HCT116 (cell line): ENCODE data around the gene NDUFAF7. TPM values are rescaled to one million over a fixed set of nuclear protein-coding genes. Genes with fewer than 3 reads are reported as not detected.

Experiments
- ATAC-seq: fragments of 200-7000 bp; cut with Tn5 transposase; 2 replicates; pipeline ENCODE4 v1.9.1; 2020; ENCODE audit warnings: mild to moderate bottlenecking, moderate library complexity
- Bru-seq: library from RNA; stranded (reverse); fragments of 400-500 nt; gene quantifications from one replicate; lab custom pipeline; 2021; lab: Mats Ljungman, UMichigan
- BruChase-seq, 2 experiments: library from RNA; stranded (reverse); fragments of 400-500 nt; gene quantifications; one replicate each; lab custom pipeline; 2021; lab: Mats Ljungman, UMichigan
- BruUV-seq: library from RNA; stranded (reverse); fragments of 400-500 nt; replicated peaks from 2 replicates; lab custom pipeline; 2021; lab: Mats Ljungman, UMichigan
- CTCF ChIA-PET: fragments of 300-600 bp; sonication (Branson Sonifier 250); formaldehyde crosslinking; loops from one replicate; lab custom pipeline; 2021; ENCODE audit warnings: antibody characterized with exemption; lab: Charles Lee
- POLR2A ChIA-PET: fragments of 300-600, 350-600 bp; sonication (Branson Sonifier 250); formaldehyde crosslinking; loops from one replicate; lab custom pipeline; 2021; ENCODE audit warnings: antibody characterized with exemption; lab: Charles Lee
- RAD21 ChIA-PET, 2 experiments: fragments of 300-600 bp; sonication (Branson Sonifier 250); formaldehyde crosslinking; loops; one replicate each; lab custom pipeline; 2023; ENCODE audit warnings: low total read pairs in 2 of 2; ENCODE audit not compliant: uncharacterized antibody in 2 of 2, unreplicated experiment in 2 of 2, low non-redundant PET in 1 of 2; lab: Charles Lee
- DNase-seq: peaks from one replicate; pipeline ENCODE4 v3.0.0-alpha.2; 2010; ENCODE audit warnings: low read depth, low spot score
- H2AFZ ChIP-seq: fragments of 200-600 bp; shearing (Covaris generic), sonication (generic); 2 replicates; pipeline ENCODE4 v1.6.1; 2017; ENCODE audit warnings: low read depth, mixed run types, mixed read lengths, antibody characterized with exemption, low read length; ENCODE audit not compliant: poor library complexity, severe bottlenecking
- H3K27ac ChIP-seq: 2 replicates; pipeline ENCODE4 v1.5.1; 2012; ENCODE audit warnings: low read depth, low read length
- H3K27me3 ChIP-seq: fragments of 200-600 bp; sonication (generic); 2 replicates; pipeline ENCODE4 v1.6.1; 2016; ENCODE audit warnings: mixed run types, low read length, mixed read lengths; ENCODE audit not compliant: insufficient read depth
- H3K36me3 ChIP-seq, 2 experiments: fragments of 200-500 bp in 1 of 2; fragments of 200-600 bp in 1 of 2; sonication (Bioruptor generic) in 1 of 2; sonication (generic) in 1 of 2; 2 replicates each; pipeline versions ENCODE4 v1.5.1 to v1.6.1; 2014 to 2016; ENCODE audit warnings: low read length in 2 of 2, inconsistent platforms in 1 of 2, mixed read lengths in 1 of 2, mixed run types in 1 of 2; ENCODE audit not compliant: insufficient read depth in 2 of 2, control insufficient read depth in 1 of 2
- H3K4me1 ChIP-seq, 2 experiments: fragments of 200-600 bp in 1 of 2; sonication (generic) in 1 of 2; 2 replicates each; pipeline versions ENCODE4 v1.5.1 to v1.6.1; 2012 to 2017; ENCODE audit warnings: low read length in 2 of 2, inconsistent platforms in 1 of 2, mild to moderate bottlenecking in 1 of 2, mixed read lengths in 1 of 2, mixed run types in 1 of 2, moderate library complexity in 1 of 2; ENCODE audit not compliant: insufficient read depth in 2 of 2, control insufficient read depth in 1 of 2
- H3K4me2 ChIP-seq: fragments of 200-600 bp; sonication (generic); 2 replicates; pipeline ENCODE4 v1.6.1; 2017; ENCODE audit warnings: mixed run types, low read length, mixed read lengths
- H3K4me3 ChIP-seq, 2 experiments: fragments of 200-600 bp in 1 of 2; sonication (generic) in 1 of 2; replicated peaks in 1 of 2; 2 replicates each; pipeline ENCODE4 v1.5.1; 2011 to 2016; ENCODE audit warnings: low read length in 2 of 2, control low read depth in 1 of 2, low read depth in 1 of 2, mild to moderate bottlenecking in 1 of 2, mixed read lengths in 1 of 2, mixed run types in 1 of 2
- H3K79me2 ChIP-seq: fragments of 200-600 bp; sonication (generic); 2 replicates; pipeline ENCODE4 v1.6.1; 2017; ENCODE audit warnings: mild to moderate bottlenecking, mixed run types, low read length, moderate library complexity, mixed read lengths; ENCODE audit not compliant: insufficient read depth
- H3K9ac ChIP-seq: fragments of 200-600 bp; sonication (generic); 2 replicates; pipeline ENCODE4 v1.6.1; 2016; ENCODE audit warnings: low read length, mixed read lengths
- H3K9me2 ChIP-seq: fragments of 200-600 bp; sonication (generic), shearing (Covaris generic); 2 replicates; pipeline ENCODE4 v1.6.1; 2017; ENCODE audit warnings: mixed run types, mild to moderate bottlenecking, moderate library complexity; ENCODE audit not compliant: insufficient read depth
- H3K9me3 ChIP-seq, 2 experiments: fragments of 200-500 bp in 1 of 2; fragments of 200-600 bp in 1 of 2; sonication (Bioruptor generic) in 1 of 2; sonication (generic) in 1 of 2; 2 replicates each; pipeline ENCODE4 v1.6.1; 2014 to 2017; ENCODE audit warnings: low read length in 2 of 2, mixed read lengths in 2 of 2, inconsistent platforms in 1 of 2, low read depth in 1 of 2, mild to moderate bottlenecking in 1 of 2, mixed run types in 1 of 2, moderate library complexity in 1 of 2; ENCODE audit not compliant: control insufficient read depth in 1 of 2, insufficient read depth in 1 of 2
- H4K20me1 ChIP-seq: fragments of 200-600 bp; sonication (generic), shearing (Covaris generic); 2 replicates; pipeline ENCODE4 v1.6.1; 2017; ENCODE audit warnings: mixed run types, mild to moderate bottlenecking, moderate library complexity; ENCODE audit not compliant: insufficient read depth
- ATF3 ChIP-seq: IDR thresholded peaks from 2 replicates; pipeline ENCODE4 v1.6.1; 2012
- CEBPB ChIP-seq: IDR thresholded peaks from 2 replicates; pipeline ENCODE4 v1.6.1; 2012; ENCODE audit warnings: low read depth
- CTCF ChIP-seq, 3 experiments: fragments of 200-600 bp in 1 of 3; sonication (generic) in 1 of 3; IDR thresholded peaks in 2 of 3; conservative IDR thresholded peaks in 1 of 3; 2 replicates each; pipeline ENCODE4 v1.5.1; 2012 to 2017; ENCODE audit warnings: low read depth in 2 of 3, low read length in 2 of 3, antibody characterized with exemption in 1 of 3, borderline replicate concordance in 1 of 3, control low read depth in 1 of 3, mild to moderate bottlenecking in 1 of 3, mixed read lengths in 1 of 3, mixed run types in 1 of 3, moderate library complexity in 1 of 3; ENCODE audit not compliant: insufficient read depth in 1 of 3
- EZH2 ChIP-seq: fragments of 200-600 bp; sonication (generic); IDR thresholded peaks from 2 replicates; pipeline ENCODE4 v1.6.1; 2017; ENCODE audit warnings: antibody characterized with exemption, mixed run types
- EZH2phosphoT487 ChIP-seq: fragments of 200-600 bp; IDR thresholded peaks from 2 replicates; pipeline ENCODE4 v1.6.1; 2018; ENCODE audit warnings: antibody characterized with exemption, borderline replicate concordance
- MAX ChIP-seq: IDR thresholded peaks from 2 replicates; pipeline ENCODE4 v1.6.1; 2012
- POLR2A ChIP-seq: IDR thresholded peaks from 2 replicates; pipeline ENCODE4 v1.7.0; 2011; ENCODE audit warnings: borderline replicate concordance; ENCODE audit not compliant: insufficient read depth, insufficient read length; ENCODE audit errors: extremely low read depth
- RAD21 ChIP-seq: IDR thresholded peaks from 2 replicates; pipeline ENCODE4 v1.6.1; 2012; ENCODE audit warnings: low read depth, mild to moderate bottlenecking
- YY1 ChIP-seq: IDR thresholded peaks from 2 replicates; pipeline ENCODE4 v1.6.1; 2011; ENCODE audit warnings: low read length, low read depth, moderate library complexity, mild to moderate bottlenecking; ENCODE audit not compliant: insufficient replicate concordance; ENCODE audit errors: extremely low read depth
- ZBTB33 ChIP-seq: IDR thresholded peaks from 2 replicates; pipeline ENCODE4 v1.6.1; 2011; ENCODE audit warnings: mild to moderate bottlenecking, low read length, moderate library complexity; ENCODE audit not compliant: insufficient replicate concordance; ENCODE audit errors: extremely low read depth
- ZFX ChIP-seq: fragments of 450-650 bp; IDR thresholded peaks from 2 replicates; pipeline ENCODE4 v1.6.1; 2017
- intact Hi-C: fragments of 100-400 bp; cut with micrococcal nuclease; formaldehyde crosslinking; loops from 2 replicates; pipeline ENCODE4 v1.10.0; 2022
- long read RNA-seq: library from polyadenylated mRNA; unstranded; transcript quantifications from one replicate; pipeline ENCODE4 v2.0.0, GENCODE V29; 2021; ENCODE audit not compliant: unreplicated experiment
- polyA plus RNA-seq: library from polyadenylated mRNA; unstranded; fragments of >200 nt; gene quantifications from 2 replicates; pipeline ENCODE4 v1.2.1, GENCODE V29; 2012; ENCODE audit warnings: missing spikeins
- total RNA-seq: library from RNA; stranded (reverse); gene quantifications from one replicate; pipeline ENCODE4 v1.2.1, GENCODE V29; 2021; ENCODE audit not compliant: unreplicated experiment
- TF ChIP-seq, protein P1 (sequence below): IDR thresholded peaks from 2 replicates; pipeline ENCODE4 v1.6.1; 2012; ENCODE audit warnings: low read depth

NDUFAF7 gene, protein sequence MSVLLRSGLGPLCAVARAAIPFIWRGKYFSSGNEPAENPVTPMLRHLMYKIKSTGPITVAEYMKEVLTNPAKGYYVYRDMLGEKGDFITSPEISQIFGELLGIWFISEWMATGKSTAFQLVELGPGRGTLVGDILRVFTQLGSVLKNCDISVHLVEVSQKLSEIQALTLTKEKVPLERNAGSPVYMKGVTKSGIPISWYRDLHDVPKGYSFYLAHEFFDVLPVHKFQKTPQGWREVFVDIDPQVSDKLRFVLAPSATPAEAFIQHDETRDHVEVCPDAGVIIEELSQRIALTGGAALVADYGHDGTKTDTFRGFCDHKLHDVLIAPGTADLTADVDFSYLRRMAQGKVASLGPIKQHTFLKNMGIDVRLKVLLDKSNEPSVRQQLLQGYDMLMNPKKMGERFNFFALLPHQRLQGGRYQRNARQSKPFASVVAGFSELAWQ
- 21.6 TPM for total RNA-seq
- 8.5 and 12.1 TPM in 2 replicates for polyA plus RNA-seq
- Bru-seq, nascent RNA, result percentile 81 among the genes with signal in this experiment
- BruChase-seq, experiment 1, labeled RNA remaining after a 6-hour chase, result percentile 79 among the genes with signal in this experiment
- percentile 86 among the genes with signal in this experiment for BruChase-seq, experiment 2, labeled RNA remaining after a 2-hour chase
- long read RNA-seq, transcript NDUFAF7-201 (10 exons, 2,176 nt), result major isoform, 11 of 28 reads
- long read RNA-seq, partial matches to known transcripts, result 1 of 28 reads
- long read RNA-seq, other reads (novel, unspliced or antisense), result 16 of 28 reads

- ChIA-PET RAD21 (interaction anchor here in 1 of 2 experiments (0.6 kb wide), 1 partner anchor 228 kb away, joined by 3 read pairs; no protein-coding TSS in a partner anchor), POLR2A (interaction anchor here (1.0 kb wide), 1 partner anchor 20 kb away, joined by 4 read pairs; no protein-coding TSS in a partner anchor), CTCF (interaction anchor here (1.2 kb wide), 1 partner anchor 164 kb away, joined by 3 read pairs; no protein-coding TSS in a partner anchor)
- H3K4me3 ChIP-seq, result peak within 1 kb of the TSS; percentile 93 to 95
- BruUV-seq, result no TSS peak
- DNase-seq, result peak; percentile 80
- peaks cover 10% of the 10 kb centered on the region; the same call in 1 of the 2 replicates for H4K20me1 ChIP-seq
- H3K9ac ChIP-seq, result peak within 1 kb of the TSS; percentile 95
- H3K36me3 ChIP-seq, result peaks cover 19 to 22% of the 10 kb centered on the region in 2 experiments; a peak in 3 of 4 replicates
- intact Hi-C loops, result no loop called here
- peak within 1 kb of the TSS; percentile 57 for H3K27ac ChIP-seq
- H3K4me1 ChIP-seq, result peaks cover 14 to 23% of the 10 kb centered on the region in 2 experiments
- H3K4me2 ChIP-seq, result peak within 1 kb of the TSS; percentile 92
- H3K9me3 ChIP-seq, result no peaks in the 10 kb centered on the region
- no peaks in the 10 kb centered on the region for H3K9me2 ChIP-seq
- no peaks in the 10 kb centered on the region for H3K27me3 ChIP-seq
- H2AFZ ChIP-seq, result peak within 1 kb of the TSS; percentile 27
- peaks cover 90% of the 10 kb centered on the region for H3K79me2 ChIP-seq
- ATAC-seq, result peak; percentile 93
- TF ChIP-seq CTCF (IDR thresholded peaks at IDR 0.05 in 2 of 3, conservative IDR thresholded peaks at IDR 0.05 in 1 of 3; ENCODE audit: borderline replicate concordance in 1 of 3, insufficient read depth in 1 of 3, low read depth in 2 of 3, low read length in 2 of 3) (no peak), MAX (peak; percentile 92), YY1 (peak; percentile 94), RAD21 (no peak), POLR2A (peak; percentile 88), EZH2 (no peak), ZFX (no peak), CEBPB (peak; percentile 15; the same call in 1 of the 2 replicates), EZH2phosphoT487 (no peak), ZBTB33 (no peak), ATF3 (no peak)
- TF ChIP-seq, protein P1, sequence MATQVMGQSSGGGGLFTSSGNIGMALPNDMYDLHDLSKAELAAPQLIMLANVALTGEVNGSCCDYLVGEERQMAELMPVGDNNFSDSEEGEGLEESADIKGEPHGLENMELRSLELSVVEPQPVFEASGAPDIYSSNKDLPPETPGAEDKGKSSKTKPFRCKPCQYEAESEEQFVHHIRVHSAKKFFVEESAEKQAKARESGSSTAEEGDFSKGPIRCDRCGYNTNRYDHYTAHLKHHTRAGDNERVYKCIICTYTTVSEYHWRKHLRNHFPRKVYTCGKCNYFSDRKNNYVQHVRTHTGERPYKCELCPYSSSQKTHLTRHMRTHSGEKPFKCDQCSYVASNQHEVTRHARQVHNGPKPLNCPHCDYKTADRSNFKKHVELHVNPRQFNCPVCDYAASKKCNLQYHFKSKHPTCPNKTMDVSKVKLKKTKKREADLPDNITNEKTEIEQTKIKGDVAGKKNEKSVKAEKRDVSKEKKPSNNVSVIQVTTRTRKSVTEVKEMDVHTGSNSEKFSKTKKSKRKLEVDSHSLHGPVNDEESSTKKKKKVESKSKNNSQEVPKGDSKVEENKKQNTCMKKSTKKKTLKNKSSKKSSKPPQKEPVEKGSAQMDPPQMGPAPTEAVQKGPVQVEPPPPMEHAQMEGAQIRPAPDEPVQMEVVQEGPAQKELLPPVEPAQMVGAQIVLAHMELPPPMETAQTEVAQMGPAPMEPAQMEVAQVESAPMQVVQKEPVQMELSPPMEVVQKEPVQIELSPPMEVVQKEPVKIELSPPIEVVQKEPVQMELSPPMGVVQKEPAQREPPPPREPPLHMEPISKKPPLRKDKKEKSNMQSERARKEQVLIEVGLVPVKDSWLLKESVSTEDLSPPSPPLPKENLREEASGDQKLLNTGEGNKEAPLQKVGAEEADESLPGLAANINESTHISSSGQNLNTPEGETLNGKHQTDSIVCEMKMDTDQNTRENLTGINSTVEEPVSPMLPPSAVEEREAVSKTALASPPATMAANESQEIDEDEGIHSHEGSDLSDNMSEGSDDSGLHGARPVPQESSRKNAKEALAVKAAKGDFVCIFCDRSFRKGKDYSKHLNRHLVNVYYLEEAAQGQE, result no peak
Measured at GRCh38 chr2:37231241-37232130, at the start of gene NDUFAF7, which contains the start of gene CEBPZ. TSS of gene NDUFAF7 (plus strand) at chr2:37231658. CDS start at chr2:37231706, 48 bp downstream. TSS of gene CEBPZ (minus strand) at chr2:37231596. CDS start at chr2:37231567, 29 bp downstream.
